Liver (tissue), 5 donors: ENCODE results near the gene CECR2. TPM values are rescaled to one million over a fixed set of nuclear protein-coding genes. Genes with fewer than 3 reads are reported as not detected.

Experiments
- polyA plus RNA-seq, 2 donors: library from polyadenylated mRNA; stranded (reverse) in 1 of 2; unstranded in 1 of 2; fragments of 200-250 nt in 1 of 2; fragments of >200 nt in 1 of 2; fragmentation: Nextera tagmentation in 1 of 2; extraction: Ambion mirVana in 1 of 2; gene quantifications; one replicate each; pipeline versions ENCODE4 v1.2.1 to v1.2.3, GENCODE V29; 2013 to 2015
- small RNA-seq: library from RNA; depleted of rRNA; stranded (forward); fragments of <200 nt; gene quantifications from one replicate; pipeline ENCODE3, GENCODE V24; 2014
- total RNA-seq, 2 donors: library from RNA; depleted of rRNA; stranded (reverse); fragments of >200 nt; gene quantifications; one replicate each; pipeline ENCODE4 v1.2.3, GENCODE V29; 2014
- donor health status: healthy.
- donor health status: healthy.
- donor health status: healthy.

CECR2 gene
- total and polyA plus RNA-seq, 4 donors: 1.8 to 9.7 (median 2.1) TPM

Small RNAs within 50 kb of the gene (small RNA-seq; reads per million reads assigned to genes)
- gene CECR9: not detected
- not detected for gene RN7SL843P

Other genes starting within 250 kb of the CECR2 start
- gene TMEM121B, start 248.1 kb upstream of the CECR2 start, total RNA-seq: under 1 TPM; 0.09 to 0.17 TPM
- under 1 TPM; 0.06 to 0.12 TPM for gene TMEM121B, start 248.1 kb upstream of the CECR2 start, polyA plus RNA-seq
- 10 to 100 TPM; 13.2 to 38.2 TPM for gene HDHD5, start 210.2 kb upstream of the CECR2 start, total RNA-seq
- gene HDHD5, start 210.2 kb upstream of the CECR2 start, polyA plus RNA-seq: 10 to 100 TPM; 33.5 to 46.1 TPM
- 10 to 100 TPM in 1 of 2 donors, 1 to 10 TPM in 1; 8.7 to 18.7 TPM for gene ADA2, start 150.0 kb upstream of the CECR2 start, total RNA-seq
- gene ADA2, start 150.0 kb upstream of the CECR2 start, polyA plus RNA-seq: 1 to 10 TPM; 3.2 to 9.6 TPM
- gene SLC25A18, start 194.0 kb downstream of the CECR2 start, total RNA-seq: 10 to 100 TPM; 18.8 to 67.7 TPM
- gene SLC25A18, start 194.0 kb downstream of the CECR2 start, polyA plus RNA-seq: 10 to 100 TPM; 72.0 to 84.7 TPM